ENCODE measurements around the gene EVA1A.
"Not testable (repeated sequence)": the region's sequence is repeated elsewhere in the genome, so short reads cannot be mapped to it uniquely, and the experiment has no call there.

The EVA1A gene

DNA sequence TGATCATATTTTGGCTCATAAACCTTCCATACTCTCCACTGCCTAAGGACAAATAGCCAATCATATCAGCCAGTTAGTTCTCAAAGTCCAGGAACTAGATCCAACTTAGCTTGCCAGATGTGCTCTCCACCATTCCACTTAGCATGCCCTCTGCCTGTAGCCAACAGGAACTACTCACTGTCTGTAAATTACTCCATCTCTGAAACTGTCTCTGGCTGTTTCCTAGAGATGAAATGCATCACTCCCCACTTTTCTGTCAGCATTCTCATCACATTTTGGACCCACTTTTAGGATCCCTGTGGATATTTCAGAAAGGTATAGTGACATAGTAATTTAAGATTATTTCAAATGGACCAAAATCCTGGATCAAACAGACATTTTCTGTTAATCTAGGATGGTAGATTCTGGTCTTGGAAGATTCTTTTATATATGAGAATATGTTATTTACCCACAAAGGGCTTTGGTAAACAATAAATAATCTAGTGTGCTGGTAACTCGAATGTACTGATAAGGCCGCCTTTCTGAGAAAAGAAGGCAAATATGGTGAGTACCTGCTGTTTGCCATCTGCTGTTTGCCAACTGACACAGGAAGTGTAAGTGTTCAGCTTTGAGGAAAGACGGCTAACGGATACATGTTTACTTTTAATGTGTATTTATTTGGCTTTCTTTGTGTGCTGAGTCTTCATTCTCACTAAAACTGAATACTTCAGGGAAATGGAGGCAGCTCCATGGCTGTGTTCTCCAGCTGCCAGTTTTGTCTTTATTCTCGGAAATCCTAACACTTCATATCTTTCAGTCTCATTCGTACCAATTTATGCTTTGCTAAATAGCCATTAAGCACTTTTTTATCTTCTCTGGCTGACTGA is 79.5 kb downstream of the EVA1A start:
- peak in 1 of 5 donors; percentile 4 for DNase-seq

- not testable (repeated sequence) for DNase-seq
Observed at GRCh38 chr2:75477696-75478095, 83.0 kb downstream of the EVA1A start.

GRCh38 chr2:75476761-75477160 is 84.0 kb downstream of the EVA1A start:
- DNase-seq = peak in 1 of 5 donors; percentile 25

- DNase-seq = no peak
Observed at GRCh38 chr2:75475976-75476375, 84.8 kb downstream of the EVA1A start.

DNA sequence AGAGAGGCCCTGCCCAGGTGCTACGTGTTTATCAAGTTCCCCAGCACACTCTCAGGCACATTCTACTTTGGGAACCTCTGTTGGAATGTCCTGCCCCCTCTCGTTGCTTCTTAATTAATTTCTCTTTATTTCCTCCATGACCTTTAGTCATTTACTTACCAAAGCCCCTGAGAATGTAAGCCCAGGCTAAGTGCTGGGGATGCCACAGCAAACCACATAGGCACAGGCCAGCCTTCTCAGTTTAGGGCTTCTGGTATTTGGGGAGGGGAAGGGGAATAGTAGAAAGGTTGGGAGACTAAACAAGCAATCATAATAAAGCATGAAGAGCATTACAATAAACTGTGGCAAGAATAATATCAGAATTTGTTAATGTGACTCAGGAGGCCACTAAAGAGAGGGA is 85.7 kb downstream of the EVA1A start:
- DNase-seq = no peak

DNA sequence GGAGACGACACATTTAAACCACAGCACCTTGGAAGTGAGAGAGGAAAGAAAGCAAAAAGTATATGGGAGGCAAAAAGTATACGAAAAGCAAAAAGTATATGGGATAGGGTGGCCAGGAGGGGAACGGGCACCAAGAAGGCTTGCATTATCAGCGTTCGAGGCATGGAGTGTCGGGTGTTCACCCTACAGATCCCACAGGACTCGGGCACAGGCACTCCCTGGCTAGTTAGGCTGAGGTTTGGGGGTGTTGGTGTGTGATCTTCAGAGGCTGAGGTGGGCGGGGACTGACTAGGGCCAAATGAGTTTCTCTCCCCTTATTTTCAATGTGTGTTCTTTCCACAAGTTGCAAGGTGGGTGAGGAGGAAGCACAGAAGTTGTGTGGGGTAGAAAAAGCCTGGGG is 86.6 kb downstream of the EVA1A start:
- DNase-seq = no peak

DNA sequence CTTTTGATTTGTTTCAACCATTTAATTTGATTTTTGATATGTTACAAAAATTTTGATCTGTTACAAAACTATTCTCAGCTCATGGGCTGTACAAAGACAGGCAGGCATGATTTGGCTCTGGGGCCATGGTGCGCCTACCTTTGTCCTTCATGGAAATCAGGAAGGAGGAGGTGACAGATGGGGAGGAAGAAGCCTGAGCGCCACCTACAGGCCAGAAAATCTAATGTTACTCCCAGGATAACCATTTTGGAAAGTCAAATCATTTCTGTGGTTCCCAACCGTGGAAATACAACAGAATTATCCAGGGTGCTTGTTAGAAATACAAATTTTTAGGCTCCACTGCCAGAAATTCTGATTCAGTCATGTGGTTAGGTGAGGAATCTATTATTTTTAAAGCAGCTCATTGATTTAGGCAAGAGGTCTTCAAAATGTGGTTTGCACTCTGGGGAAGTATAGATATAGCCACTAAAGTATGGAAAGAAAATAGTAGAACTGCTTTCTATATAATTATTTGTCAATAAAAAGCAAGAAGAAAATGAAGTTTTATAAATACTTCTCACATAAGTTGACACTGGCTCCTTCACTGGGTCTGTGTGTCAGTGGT is 93.9 kb downstream of the EVA1A start:
- no peak for DNase-seq

- no peak for DNase-seq
Observed at GRCh38 chr2:75465317-75465984, 95.3 kb downstream of the EVA1A start.

DNA sequence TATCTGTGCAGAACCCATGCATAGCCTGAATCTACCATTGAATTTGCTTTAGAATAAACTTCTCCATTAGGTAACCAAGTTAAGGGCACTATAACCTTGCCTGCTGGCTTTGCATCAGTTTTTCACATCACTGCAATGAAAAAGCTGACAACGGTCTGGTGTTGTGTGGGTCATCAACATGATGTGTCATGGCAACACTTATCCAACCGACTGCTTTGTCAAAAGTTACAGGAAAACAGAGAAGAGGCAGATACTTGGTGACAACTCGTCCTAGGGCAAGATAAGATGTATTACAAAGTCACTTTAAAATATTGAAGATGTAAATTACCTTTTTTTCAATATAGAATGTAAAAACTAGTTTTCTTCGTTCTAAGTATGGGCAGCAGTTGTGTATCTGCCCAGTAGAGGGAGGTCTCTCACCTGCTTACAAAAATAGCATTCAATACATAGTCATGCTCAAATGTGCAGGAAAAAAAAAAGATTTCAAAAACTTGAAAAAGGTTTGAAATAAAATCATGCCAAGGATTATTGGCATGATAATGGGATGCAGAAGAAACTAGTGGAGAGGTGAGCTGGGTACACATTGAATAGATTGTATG is 96.3 kb downstream of the EVA1A start:
- DNase-seq = no peak

DNA sequence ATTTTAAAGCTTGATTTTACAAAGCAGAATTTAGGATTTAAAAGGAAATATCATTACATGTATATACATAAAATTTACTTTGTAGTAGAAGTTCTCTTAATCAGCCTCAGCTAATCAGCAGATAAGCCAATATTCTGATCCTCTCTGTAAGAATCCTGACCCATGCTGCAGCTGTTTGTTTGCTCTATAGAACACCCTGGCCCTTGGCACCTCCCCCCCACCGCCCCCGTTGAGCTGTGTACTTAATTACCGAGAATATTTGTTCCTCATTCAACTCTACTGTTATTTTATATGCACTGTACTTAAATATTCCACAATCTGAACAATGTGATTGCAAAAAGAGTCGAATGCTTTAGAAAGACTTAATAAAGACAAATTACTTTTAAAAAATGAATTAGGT is 98.0 kb downstream of the EVA1A start:
- DNase-seq = no peak

GRCh38 chr2:75462206-75462605 is 98.5 kb downstream of the EVA1A start:
- no peak for DNase-seq

- no peak for DNase-seq
Observed at GRCh38 chr2:75460630-75461029, 100.1 kb downstream of the EVA1A start.

GRCh38 chr2:75459565-75460310 is 101.0 kb downstream of the EVA1A start:
- DNase-seq = no peak

DNA sequence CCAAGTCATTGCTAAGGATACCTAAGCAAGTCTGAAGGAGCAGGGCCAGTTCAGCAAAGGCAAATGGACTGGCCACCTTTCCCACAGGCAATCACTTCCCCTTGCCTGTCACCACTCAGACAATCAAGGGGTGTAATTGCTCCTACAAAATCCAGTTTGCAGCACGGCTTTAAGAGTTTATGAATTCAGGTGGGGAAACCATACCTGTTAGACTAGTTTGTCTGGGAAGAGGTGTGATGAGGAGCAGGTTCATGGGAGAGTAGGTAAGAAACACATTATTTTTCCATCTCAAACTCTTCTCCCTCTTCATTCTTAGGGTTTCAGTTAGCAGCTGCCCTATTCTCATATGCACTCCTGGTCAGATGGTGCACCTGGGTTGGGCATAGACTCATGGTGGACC is 102.5 kb downstream of the EVA1A start:
- DNase-seq = no peak

DNA sequence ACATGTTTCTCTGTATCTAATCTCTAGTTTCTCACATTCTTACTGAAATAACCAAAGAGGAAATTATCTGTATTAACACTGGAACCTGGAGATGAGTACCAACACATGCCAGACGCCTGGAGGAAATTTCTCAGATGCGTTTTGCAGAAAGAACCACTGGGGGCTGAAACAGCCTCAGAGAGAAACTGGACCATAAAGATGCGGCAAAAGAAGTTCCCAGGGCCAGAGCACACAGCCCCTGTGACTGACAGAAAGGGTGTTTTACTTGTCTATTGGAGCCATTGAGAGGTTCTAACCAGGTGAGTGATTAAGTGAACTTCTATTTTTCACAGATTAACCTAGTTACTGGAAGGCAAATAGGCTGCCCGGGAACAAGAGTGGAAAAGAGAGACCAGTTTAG is 103.9 kb downstream of the EVA1A start:
- no peak for DNase-seq

DNA sequence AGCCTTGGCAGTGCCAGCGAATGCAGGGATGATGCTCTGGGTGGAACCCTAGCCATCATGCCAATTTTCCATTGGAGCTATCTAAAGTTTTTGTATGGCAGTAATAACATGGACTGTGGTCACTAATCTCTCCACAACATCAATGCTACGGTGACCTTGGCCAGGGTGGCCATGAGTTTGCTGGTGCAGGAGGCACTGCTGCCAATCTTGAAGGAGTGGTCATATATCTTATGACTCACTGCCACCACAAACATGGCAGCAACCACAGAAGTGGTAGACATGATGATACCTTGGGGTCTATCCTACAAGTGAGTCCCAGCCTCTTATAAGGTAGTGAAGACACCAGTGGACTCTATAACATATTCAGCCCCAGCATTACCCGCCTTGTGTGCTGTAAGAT is 104.6 kb downstream of the EVA1A start:
- no peak for DNase-seq

DNA sequence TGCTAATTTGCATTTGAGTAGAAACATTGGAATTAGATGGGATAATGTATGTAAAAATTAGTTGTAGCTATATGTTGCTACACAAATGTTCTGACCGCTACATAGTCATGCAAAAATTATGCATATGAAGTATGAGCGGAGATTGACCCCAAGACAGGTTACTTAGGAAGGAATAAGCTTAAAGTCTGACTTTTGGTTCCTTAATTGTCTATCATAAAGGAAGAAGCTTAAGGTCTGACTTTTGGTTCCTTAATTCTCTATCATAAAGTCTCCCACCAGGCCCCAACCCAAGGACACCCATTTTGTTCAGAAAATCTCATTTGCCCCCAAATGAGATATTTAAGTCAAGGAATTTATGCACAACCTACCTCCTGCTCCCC is 106.5 kb downstream of the EVA1A start:
- DNase-seq = no peak

DNA sequence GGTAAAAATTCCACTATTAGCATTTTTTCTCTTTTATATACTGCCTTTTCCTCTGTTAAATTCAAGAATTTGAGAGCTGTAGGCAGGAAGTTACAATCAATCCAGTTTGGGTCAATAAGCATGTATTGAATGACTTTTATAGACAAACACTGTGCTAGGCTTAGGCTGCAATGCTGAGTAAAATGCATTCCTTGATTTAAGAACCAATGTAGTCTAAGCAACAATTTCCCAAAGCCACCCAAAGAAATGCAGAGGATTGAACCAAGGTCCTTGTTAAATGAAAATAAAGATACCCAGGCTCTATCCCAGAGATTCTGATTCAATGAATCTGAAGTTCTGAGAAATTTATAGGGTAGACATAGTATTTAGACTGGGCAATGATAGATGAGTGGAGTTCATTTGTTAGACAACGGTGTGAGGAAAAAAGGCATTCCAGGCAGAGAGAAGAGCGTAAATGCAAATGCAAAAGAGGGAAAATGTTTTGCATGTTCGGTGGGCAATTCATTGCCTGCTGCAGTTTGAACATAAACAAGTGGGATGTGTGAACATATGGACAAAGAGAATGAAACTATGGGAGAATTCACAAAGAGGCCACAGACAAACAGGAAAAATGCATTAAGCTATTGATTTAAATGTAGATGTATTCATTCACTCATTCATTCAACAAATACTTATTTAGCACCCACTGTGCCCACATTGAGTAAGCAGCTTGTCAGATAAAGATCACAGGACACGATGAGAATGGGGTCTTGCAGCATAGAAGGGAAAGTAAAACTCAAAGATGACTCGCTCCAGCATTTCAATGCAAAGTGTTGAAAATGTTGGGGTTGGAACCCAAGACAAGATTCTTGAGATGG is 107.1 kb downstream of the EVA1A start:
- no peak for DNase-seq

- no peak for DNase-seq
Observed at GRCh38 chr2:75450068-75450467, 110.7 kb downstream of the EVA1A start.

GRCh38 chr2:75447176-75447575 is 113.6 kb downstream of the EVA1A start:
- DNase-seq = no peak

All from T-helper 1 cell (primary cell).